KMS-11 (cell line): ENCODE data around the gene SOCS7.

Source experiments
- H2AFZ ChIP-seq: fragments of 200-600 bp; sonication (generic); 2 replicates; pipeline ENCODE4 v1.6.1; 2016; ENCODE audit warnings: antibody characterized with exemption, mixed run types, low read depth
- H3K27ac ChIP-seq: fragments of 200-600 bp; sonication (generic); 2 replicates; pipeline ENCODE4 v1.6.1; 2016; ENCODE audit warnings: mild to moderate bottlenecking, mixed run types
- H3K27me3 ChIP-seq: fragments of 200-600 bp; sonication (generic); 2 replicates; pipeline ENCODE4 v1.6.1; 2017; ENCODE audit warnings: mild to moderate bottlenecking, low read depth, mixed run types, moderate library complexity; ENCODE audit not compliant: insufficient read depth
- H3K36me3 ChIP-seq: fragments of 200-600 bp; sonication (generic); 2 replicates; pipeline ENCODE4 v1.6.1; 2017; ENCODE audit warnings: mild to moderate bottlenecking, mixed run types; ENCODE audit not compliant: insufficient read depth
- H3K4me1 ChIP-seq: fragments of 200-600 bp; sonication (generic); 2 replicates; pipeline ENCODE4 v1.6.1; 2016; ENCODE audit warnings: mild to moderate bottlenecking, low read depth, mixed run types; ENCODE audit not compliant: poor library complexity, severe bottlenecking
- H3K4me2 ChIP-seq: fragments of 200-600 bp; sonication (generic); 2 replicates; pipeline ENCODE4 v1.7.0; 2016; ENCODE audit warnings: mild to moderate bottlenecking, mixed run types
- H3K4me3 ChIP-seq: fragments of 200-600 bp; sonication (generic); IDR thresholded peaks from 2 replicates; pipeline ENCODE4 v1.6.1; 2017; ENCODE audit warnings: low read depth, low read length, mixed read lengths; ENCODE audit not compliant: insufficient read depth
- H3K79me2 ChIP-seq: fragments of 200-600 bp; sonication (generic); 2 replicates; pipeline ENCODE4 v1.6.1; 2016; ENCODE audit warnings: low read depth, mixed run types; ENCODE audit not compliant: insufficient read depth
- H3K9ac ChIP-seq: fragments of 200-600 bp; sonication (generic); 2 replicates; pipeline ENCODE4 v1.6.1; 2016; ENCODE audit warnings: mild to moderate bottlenecking, mixed run types
- H4K20me1 ChIP-seq: fragments of 200-600 bp; sonication (generic); 2 replicates; pipeline ENCODE4 v1.6.1; 2016; ENCODE audit warnings: mild to moderate bottlenecking, mixed run types; ENCODE audit not compliant: insufficient read depth
- CTCF ChIP-seq: fragments of 200-600 bp; sonication (generic); conservative IDR thresholded peaks from 2 replicates; pipeline ENCODE4 v1.6.1; 2017; ENCODE audit warnings: low read depth, mild to moderate bottlenecking, antibody characterized with exemption, low read length, moderate library complexity, mixed read lengths

Gene SOCS7

GRCh38 chr17:38343608-38344419 is 7.8 kb upstream of the SOCS7 start, which contains the start of gene GPR179:
Gene GPR179, minus strand, starts transcription at chr17:38343956. Its CDS starts 167 bp downstream, at chr17:38343789.
- Histone ChIP-seq H3K4me2 (no peak within 1 kb of the TSS), H3K9ac (no peak within 1 kb of the TSS), H3K27ac (no peak within 1 kb of the TSS), H3K4me3 (no peak within 1 kb of the TSS), H3K4me1 (peaks cover 5% of the 10 kb centered on the region), H4K20me1 (no peaks in the 10 kb centered on the region), H2AFZ (no peak within 1 kb of the TSS), H3K36me3 (no peaks in the 10 kb centered on the region), H3K27me3 (no peaks in the 10 kb centered on the region), H3K79me2 (no peaks in the 10 kb centered on the region)
- TF ChIP-seq CTCF = no peak

- H4K20me1 ChIP-seq = no peaks in the 10 kb centered on the region
- no peak overlapping the region for H3K9ac ChIP-seq
- H2AFZ ChIP-seq = no peak overlapping the region
- no peak overlapping the region for H3K27ac ChIP-seq
- H3K4me3 ChIP-seq = no peak overlapping the region
- H3K27me3 ChIP-seq = no peaks in the 10 kb centered on the region
- H3K79me2 ChIP-seq = no peaks in the 10 kb centered on the region
- H3K36me3 ChIP-seq = no peaks in the 10 kb centered on the region
- TF ChIP-seq CTCF = no peak
- peaks cover 11% of the 10 kb centered on the region for H3K4me1 ChIP-seq
- no peak overlapping the region for H3K4me2 ChIP-seq
These were observed 7.3 kb upstream of the SOCS7 start for GRCh38 chr17:38344420-38344745.

GRCh38 chr17:38345743-38346142 is 5.9 kb upstream of the SOCS7 start:
- Histone ChIP-seq H4K20me1 (no peaks in the 10 kb centered on the region), H3K79me2 (no peaks in the 10 kb centered on the region), H3K9ac (no peak overlapping the region), H3K27me3 (no peaks in the 10 kb centered on the region), H3K4me2 (no peak overlapping the region), H3K4me3 (no peak overlapping the region), H3K27ac (no peak overlapping the region), H3K36me3 (no peaks in the 10 kb centered on the region), H2AFZ (no peak overlapping the region), H3K4me1 (peaks cover 13% of the 10 kb centered on the region)
- TF ChIP-seq CTCF = no peak

DNA sequence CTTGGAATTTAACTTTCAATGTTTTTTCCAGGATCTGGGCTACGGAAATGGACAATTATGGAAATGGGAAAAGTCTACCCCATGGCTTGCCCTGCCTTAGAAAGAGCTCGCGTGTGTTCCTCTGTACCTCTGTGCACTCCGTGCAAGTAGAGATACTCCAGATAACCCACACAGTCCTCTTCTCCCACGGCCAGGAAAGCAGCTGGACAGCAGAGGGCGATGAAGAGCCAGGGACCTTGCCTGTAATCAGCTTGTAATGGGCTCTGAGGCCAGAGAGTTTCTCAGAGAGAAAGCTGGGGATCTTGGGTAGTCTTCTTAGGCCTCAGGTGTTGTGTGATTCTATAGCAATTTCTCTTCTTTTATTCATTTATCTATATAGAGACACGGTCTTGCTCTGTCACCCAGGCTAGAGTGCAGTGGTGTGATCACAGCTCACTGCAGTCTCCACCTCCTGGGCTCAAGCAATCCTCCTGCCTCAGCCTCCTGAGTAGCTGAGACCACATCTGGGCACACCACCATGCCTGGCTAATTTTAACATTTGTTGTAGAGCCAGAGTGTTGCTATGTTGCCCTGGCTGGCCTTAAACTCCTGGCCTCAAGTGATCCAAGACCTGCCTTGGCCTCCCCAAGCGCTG is 2.4 kb upstream of the SOCS7 start:
- no peak overlapping the region; the same call in 1 of the 2 replicates for H3K4me2 ChIP-seq

More for the DNA sequence above, 2.4 kb upstream of the SOCS7 start:
- no peaks in the 10 kb centered on the region for H4K20me1 ChIP-seq
- no peaks in the 10 kb centered on the region for H3K27me3 ChIP-seq
- no peak overlapping the region for H3K27ac ChIP-seq
- H3K36me3 ChIP-seq = no peaks in the 10 kb centered on the region
- H2AFZ ChIP-seq = peak overlapping the region; percentile 12; the same call in 1 of the 2 replicates
- peaks cover 31% of the 10 kb centered on the region for H3K4me1 ChIP-seq
- H3K4me3 ChIP-seq = no peak overlapping the region
- H3K9ac ChIP-seq = no peak overlapping the region
- TF ChIP-seq CTCF = peak; percentile 88
- no peaks in the 10 kb centered on the region for H3K79me2 ChIP-seq
